GM18868 (cell line): ENCODE results near the gene RHOG.

Experiments
- ATAC-seq: cut with Tn5 transposase; IDR thresholded peaks from one replicate; pipeline ENCODE4 v1.9.1; 2021; ENCODE audit warnings: mild to moderate bottlenecking, moderate library complexity; ENCODE audit not compliant: unreplicated experiment

RHOG gene

GRCh38 chr11:3781423-3781822 is 59.3 kb downstream of the RHOG start:
- no peak for ATAC-seq
